GM21717 (cell line): ENCODE data around the gene EHBP1.

ENCODE experiments used
- ATAC-seq: cut with Tn5 transposase; IDR thresholded peaks from one replicate; pipeline ENCODE4 v1.9.1; 2021; ENCODE audit warnings: mild to moderate bottlenecking, moderate library complexity; ENCODE audit not compliant: unreplicated experiment

Gene EHBP1

DNA sequence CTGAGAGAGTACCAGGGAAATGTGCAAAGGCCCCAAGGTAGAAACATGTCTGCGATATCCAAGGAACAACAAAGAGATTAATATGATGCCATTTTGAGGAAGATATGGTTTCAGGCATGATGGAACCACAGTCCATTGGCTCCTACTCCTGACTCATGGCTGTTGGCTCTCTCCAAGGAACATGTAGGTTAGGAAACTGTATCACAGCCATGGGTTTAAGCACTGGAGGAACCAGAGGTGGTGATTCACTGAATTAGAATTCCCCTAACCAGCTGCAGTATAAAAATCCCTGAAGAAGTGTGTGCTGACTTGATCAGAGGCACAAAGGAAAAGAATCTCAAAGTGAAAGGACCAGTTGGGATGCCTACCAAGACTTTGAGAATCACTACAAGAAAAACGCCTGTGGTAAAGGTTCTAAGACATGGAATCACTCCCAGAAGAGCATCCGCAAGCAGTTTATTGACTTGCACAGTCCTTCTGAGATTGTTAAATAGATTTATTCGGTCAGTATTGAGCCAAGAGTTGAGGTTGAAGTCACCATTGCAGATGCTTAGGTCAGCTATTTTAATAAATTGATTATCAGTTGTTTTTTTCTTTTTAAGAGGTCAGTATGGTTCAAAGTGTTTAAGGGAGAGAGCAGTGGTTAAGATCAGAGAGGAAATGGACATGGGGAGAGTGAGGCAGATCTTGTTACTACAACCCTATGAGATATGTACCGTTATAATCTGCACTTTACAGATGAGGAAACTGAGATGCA, 234.4 kb downstream of the EHBP1 start:
- no peak for ATAC-seq

DNA sequence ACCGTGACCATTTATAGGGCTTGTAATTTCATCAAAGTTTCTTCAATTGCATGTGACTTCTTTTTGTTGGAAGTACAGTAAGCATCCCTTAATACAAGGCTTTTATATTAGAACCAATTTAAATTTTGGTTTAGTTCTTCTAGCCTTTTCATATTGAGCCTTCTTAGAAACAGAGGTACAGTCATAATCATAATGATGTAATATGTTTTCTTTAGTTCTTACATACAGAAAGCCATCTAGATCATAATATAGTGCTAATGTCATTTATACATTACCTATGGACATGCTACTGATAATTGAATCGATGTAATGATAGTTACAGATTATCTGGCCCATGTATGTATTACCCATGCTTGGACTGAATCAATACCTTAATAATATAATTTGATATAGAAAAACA, 235.2 kb downstream of the EHBP1 start:
- no peak for ATAC-seq

DNA sequence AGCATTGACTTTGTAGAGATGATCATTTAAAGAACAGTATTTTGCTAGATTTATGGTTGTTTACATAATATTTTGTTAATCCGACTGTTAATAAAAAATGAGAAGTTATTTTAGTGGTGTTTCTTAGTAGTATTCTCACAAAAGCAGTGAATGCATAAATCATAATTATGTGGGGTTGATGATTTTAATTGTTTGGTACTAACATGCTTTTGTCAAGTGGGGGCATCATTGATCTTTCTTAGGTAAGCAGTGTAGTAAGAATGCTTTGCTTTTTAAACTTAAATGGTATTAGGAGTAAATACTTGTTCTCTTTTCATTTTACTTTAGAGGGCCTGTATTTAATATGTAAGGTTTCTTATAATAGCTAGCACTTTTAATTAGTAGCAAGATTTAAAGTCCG, 235.9 kb downstream of the EHBP1 start:
- ATAC-seq = no peak

- ATAC-seq = no peak
These were observed 238.8 kb downstream of the EHBP1 start for GRCh38 chr2:62944362-62944761.

DNA sequence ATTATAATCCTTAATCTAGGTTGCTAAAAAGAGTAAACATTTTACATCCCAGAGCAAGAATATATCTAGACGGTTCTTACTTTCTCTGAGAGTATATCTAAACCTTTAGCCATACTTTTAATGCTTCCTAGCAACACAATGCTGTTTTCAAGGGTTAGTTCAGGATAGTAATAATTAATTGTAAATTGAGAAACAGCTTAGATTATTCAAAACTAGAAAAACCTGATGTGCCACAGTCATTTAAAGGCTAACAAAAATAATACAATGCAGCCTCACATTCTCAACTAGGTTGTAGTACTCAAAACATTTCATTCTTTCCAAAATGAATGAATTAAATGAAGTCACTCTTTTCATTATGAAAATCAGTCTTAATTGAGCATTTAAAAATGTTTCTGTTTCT, 241.9 kb downstream of the EHBP1 start:
- no peak for ATAC-seq

DNA sequence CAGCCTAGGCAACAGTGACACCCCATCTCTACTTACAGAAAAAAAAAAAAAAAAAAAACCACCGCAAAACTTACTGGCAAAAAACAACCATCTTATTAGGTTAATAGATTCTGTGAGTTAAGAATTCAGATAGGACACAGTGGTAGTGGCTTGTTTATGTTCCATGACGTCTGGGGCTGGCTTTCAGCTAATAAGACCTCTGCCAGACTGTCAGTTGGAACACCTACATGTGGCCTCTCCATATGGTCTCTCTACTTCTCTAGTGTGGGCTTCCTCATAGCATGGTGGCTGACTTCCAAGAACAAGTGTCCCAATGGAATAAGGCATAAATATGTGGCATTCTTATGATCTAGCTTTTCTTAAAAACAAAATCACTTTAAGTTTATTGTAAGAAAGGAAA, 251.1 kb downstream of the EHBP1 start:
- no peak for ATAC-seq

DNA sequence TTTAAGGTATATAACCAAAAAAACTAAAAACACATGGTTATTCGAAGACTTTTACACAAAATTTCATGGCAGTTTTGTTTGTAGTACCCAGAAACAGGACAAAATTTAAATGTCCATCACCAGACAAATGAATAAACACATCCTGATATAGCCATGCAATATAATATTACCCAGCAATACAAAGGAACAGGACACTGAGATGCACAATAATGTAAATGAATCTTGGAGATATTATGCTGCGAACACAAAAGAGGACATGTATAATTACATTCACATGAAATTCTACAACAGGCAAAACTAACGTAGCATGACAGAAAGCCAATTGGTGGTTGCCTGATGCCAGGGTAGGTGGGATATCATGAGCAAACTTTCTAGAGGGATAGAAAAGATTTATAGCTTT, 252.7 kb downstream of the EHBP1 start:
- ATAC-seq = no peak

GRCh38 chr2:62964050-62964449, 258.5 kb downstream of the EHBP1 start:
- no peak for ATAC-seq

DNA sequence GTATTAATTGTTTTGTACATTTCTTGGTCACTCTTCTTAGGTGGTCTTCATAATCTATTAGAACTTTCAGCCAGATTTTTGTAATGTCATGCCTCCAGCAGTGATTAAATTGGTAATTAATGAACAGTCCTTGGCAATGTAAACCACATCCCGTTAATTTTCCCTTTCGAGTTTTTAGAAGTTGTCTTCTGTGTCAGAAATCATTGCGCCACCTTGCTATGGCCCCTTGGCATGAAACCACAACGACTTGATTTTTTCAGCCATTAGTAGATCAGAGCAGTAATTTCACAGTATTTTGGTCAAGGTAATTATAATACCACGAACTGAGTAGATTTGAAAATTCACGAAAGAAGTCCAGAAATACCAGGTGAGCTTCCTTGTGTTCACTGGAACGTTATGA, 259.2 kb downstream of the EHBP1 start:
- ATAC-seq = no peak

GRCh38 chr2:62966991-62967390, 261.5 kb downstream of the EHBP1 start:
- no peak for ATAC-seq

GRCh38 chr2:62968168-62968567, 262.7 kb downstream of the EHBP1 start:
- no peak for ATAC-seq

DNA sequence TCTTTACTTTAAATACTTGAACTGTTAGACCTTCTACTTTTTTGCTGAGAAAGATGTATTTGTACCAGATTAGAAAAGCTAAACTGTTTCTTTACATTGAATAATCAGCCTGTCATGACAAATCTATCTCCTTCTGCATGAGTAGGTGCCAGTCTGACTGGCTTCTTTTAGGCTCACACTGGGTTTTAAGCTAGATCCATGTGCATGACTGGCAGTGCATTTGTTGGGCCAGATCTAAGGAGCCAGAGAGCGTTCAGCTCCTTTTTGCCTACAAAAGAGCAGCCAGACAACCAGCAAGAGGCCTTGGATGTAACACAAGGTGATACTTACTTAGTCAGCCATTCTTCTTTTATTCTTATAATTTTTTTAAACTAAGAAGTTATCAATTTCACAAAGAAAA, 263.2 kb downstream of the EHBP1 start:
- ATAC-seq = no peak

DNA sequence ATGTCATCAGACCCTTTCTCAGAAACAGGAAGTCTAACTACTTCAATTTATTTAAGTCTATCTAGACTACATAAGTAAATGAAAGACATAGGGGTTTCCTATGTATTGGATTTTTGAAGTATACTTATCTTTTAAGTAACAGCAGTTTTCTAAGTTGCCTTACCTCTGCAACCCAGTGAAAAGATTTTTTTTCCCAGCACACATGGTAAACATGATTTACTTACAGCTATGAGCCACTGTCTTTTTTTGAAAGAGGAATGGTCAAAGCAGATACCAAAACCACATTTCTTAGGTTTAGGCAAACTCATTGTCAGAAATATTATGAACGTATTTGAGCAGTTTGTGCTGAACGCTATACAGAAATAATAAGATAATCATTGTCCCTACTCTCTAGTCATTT, 266.4 kb downstream of the EHBP1 start:
- no peak for ATAC-seq

DNA sequence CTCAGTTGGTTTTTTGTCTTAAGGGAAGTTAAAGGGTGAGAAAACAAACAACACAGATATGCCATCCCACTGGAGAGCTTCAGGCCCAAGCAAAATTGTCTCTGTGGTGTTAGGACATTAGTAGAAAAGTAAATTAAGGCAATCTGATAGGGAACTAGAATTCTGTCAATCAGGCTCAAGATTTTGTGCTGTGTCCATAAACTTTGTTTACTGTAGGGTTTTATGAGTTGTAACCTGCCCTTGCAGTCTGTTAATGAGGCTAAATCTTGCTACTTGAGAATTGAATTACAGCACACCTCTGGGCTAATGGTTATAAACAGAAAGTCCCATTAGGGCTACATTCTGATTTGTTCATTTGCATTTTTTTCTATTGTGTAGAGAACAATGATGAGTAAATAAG, 267.1 kb downstream of the EHBP1 start:
- no peak for ATAC-seq

DNA sequence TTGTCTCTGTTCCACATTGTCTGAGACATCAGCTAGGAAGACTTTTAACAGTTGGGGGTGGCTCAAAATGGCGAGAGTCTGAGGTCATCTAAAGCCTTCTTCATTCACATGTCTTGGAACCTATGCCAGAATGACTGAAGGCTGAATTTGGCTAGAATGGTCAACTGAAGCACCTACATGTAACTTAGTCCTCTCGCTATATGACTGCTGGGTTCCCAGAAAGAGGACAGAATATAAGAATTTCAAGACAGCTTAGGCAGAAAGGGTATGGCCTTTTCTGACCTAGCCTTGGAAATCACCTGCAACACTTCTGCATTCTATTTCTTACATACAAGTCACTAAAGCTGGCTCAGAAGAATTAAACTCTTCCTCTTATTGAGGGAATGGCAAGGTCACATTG, 269.5 kb downstream of the EHBP1 start:
- ATAC-seq = no peak

GRCh38 chr2:62991605-62992004, 286.1 kb downstream of the EHBP1 start:
- ATAC-seq = no peak

- no peak for ATAC-seq
These were observed 287.0 kb downstream of the EHBP1 start for GRCh38 chr2:62992561-62992960.

- ATAC-seq = no peak
These were observed 288.7 kb downstream of the EHBP1 start for GRCh38 chr2:62994206-62994605.

DNA sequence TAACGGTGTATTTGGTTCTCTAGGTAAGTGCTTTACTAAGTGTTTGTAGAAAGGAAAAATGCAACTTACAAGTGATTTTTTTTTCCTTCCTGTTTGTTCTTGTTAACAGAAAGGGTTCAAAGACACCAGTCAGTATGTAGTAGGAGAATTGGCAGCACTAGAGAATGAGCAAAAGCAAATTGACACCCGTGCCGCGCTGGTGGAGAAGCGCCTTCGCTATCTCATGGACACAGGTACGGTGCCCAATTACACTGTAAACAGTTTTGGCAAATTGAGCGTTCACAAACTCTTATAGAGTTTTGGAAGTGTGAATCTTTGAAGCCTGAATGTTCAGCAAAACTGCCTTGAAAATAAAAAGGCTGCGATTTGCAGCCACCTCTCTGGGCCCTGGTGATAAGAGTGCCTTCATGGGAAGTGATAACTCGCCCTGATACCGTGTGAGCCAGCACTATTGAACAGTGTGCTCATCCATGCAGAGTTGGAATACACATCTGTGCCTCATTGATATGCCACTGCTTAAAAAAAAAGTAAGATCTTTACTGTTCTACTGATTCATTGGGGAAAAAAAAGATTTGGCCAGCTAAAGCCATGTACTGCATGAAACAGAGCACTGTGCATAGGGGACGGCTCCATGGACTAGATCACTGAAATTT, 291.1 kb downstream of the EHBP1 start:
- no peak for ATAC-seq

- ATAC-seq = no peak
These were observed 293.4 kb downstream of the EHBP1 start for GRCh38 chr2:62998949-62999348.

GRCh38 chr2:62999905-63000304, 294.4 kb downstream of the EHBP1 start:
- ATAC-seq = no peak

DNA sequence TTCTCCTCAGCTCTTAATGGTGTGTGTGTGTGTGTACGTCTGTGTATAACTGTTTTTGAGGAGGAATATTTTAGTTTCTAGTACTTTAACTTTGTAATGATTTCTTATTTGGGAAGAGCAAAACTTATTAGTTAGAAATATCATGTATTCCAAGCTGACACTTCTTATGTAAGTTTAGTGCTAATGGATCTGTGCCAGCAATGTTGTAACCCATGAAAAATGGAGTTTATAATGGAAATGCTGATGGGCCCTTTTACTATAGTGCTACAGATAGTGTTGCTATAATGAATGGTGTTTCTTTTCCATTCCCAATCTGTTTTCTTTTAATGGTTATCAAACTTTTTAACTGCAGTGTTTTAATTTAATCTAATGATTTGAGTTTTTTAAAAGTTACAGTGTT, 295.3 kb downstream of the EHBP1 start:
- ATAC-seq = no peak

GRCh38 chr2:63001576-63001975, 296.1 kb downstream of the EHBP1 start:
- no peak for ATAC-seq
